GM10248 (cell line): Measurements from ENCODE around the gene NLK.
"Not testable (repeated sequence)": the region's sequence is repeated elsewhere in the genome, so short reads cannot be mapped to it uniquely, and the experiment has no call there.

Experiments used
- CTCF ChIA-PET: fragments of 300-600 bp; sonication (Branson Sonifier 250); formaldehyde crosslinking; extraction: SDS; loops from one replicate; lab custom pipeline; 2021; ENCODE audit warnings: antibody characterized with exemption; lab: Yijun Ruan, JAX
- POLR2A ChIA-PET: fragments of 350-650 bp; sonication (Branson Sonifier 250); formaldehyde crosslinking; extraction: SDS; loops from one replicate; lab custom pipeline; 2020; ENCODE audit warnings: antibody characterized with exemption; lab: Yijun Ruan, JAX
- DNase-seq: peaks from one replicate; pipeline ENCODE4 v3.0.0; 2012; ENCODE audit errors: extremely low spot score
- CTCF ChIP-seq: IDR thresholded peaks from 2 replicates; pipeline ENCODE4 v1.5.1; 2012; ENCODE audit warnings: mild to moderate bottlenecking, low read depth; ENCODE audit errors: extremely low read depth, missing control alignments, control extremely low read depth

Gene NLK

GRCh38 chr17:27997044-27997401 is 45.5 kb upstream of the NLK start:
- POLR2A ChIA-PET: no interaction called here
- CTCF ChIA-PET: interaction anchor here (1.1 to 1.5 kb wide), 2 partner anchors 15 to 21 kb away, joined by 3 read pairs; no protein-coding TSS in a partner anchor
- TF ChIP-seq CTCF: no peak
- no peak for DNase-seq

GRCh38 chr17:27997522-27997921 is 45.0 kb upstream of the NLK start:
- no peak for TF ChIP-seq CTCF
- POLR2A ChIA-PET: no interaction called here
- CTCF ChIA-PET: interaction anchor here (1.5 kb wide), 1 partner anchor 22 kb away, joined by 3 read pairs; no protein-coding TSS in a partner anchor
- DNase-seq: no peak

- POLR2A ChIA-PET: no interaction called here
Measured at GRCh38 chr17:28001149-28001548, 41.3 kb upstream of the NLK start.

GRCh38 chr17:28004344-28004743 is 38.1 kb upstream of the NLK start:
- CTCF ChIA-PET: interaction anchor here (1.2 to 1.5 kb wide), 2 partner anchors 16 to 18 kb away, joined by 3 to 4 read pairs; no protein-coding TSS in a partner anchor
- POLR2A ChIA-PET: no interaction called here
- DNase-seq: no peak
- TF ChIP-seq CTCF: no peak

More at GRCh38 chr17:28001149-28001548, 41.3 kb upstream of the NLK start:
- DNase-seq: no peak
- no peak for TF ChIP-seq CTCF
- CTCF ChIA-PET: interaction anchor here (1.0 to 2.0 kb wide), 3 partner anchors 9 to 251 kb away, joined by 3 to 8 read pairs (median 3); no protein-coding TSS in a partner anchor

GRCh38 chr17:28007925-28008324 is 34.6 kb upstream of the NLK start:
- POLR2A ChIA-PET, DNase-seq: not testable (repeated sequence)
- CTCF ChIA-PET: interaction anchor here (0.9 to 1.3 kb wide), 2 partner anchors 15 to 29 kb away, joined by 3 read pairs; no protein-coding TSS in a partner anchor

GRCh38 chr17:28008513-28008912 is 34.0 kb upstream of the NLK start:
- DNase-seq: no peak
- CTCF ChIA-PET: interaction anchor here (0.6 to 1.3 kb wide), 2 partner anchors 9 to 14 kb away, joined by 3 read pairs; no protein-coding TSS in a partner anchor
- POLR2A ChIA-PET: no interaction called here
- TF ChIP-seq CTCF: no peak

- DNase-seq: no peak
- ChIA-PET CTCF (interaction anchor here (1.9 kb wide), 1 partner anchor 10 kb away, joined by 8 read pairs; no protein-coding TSS in a partner anchor), POLR2A (no interaction called here)
- no peak for TF ChIP-seq CTCF
Measured at GRCh38 chr17:28010406-28010805, 32.1 kb upstream of the NLK start.
